ENCODE results near the gene NOX3. TPM values are rescaled to one million over a fixed set of nuclear protein-coding genes. Genes with fewer than 3 reads are reported as not detected.
"Not testable (repeated sequence)": the region's sequence is repeated elsewhere in the genome, so short reads cannot be mapped to it uniquely, and the experiment has no call there.

The NOX3 gene
- total and polyA plus RNA-seq, 2 donors (not counting 3 experiments of a cell fraction or from before 2014, with no cell fraction given) = not detected

GRCh38 chr6:155491421-155491820 lies 35.8 kb upstream of the NOX3 start:
- dilution Hi-C loops (cut with MboI; ENCODE audit: extremely low pct_ligation_motif_present, low sequenced_read_pairs) = no loop called here

GRCh38 chr6:155488197-155488596 lies 32.6 kb upstream of the NOX3 start:
- H3K36me3 ChIP-seq (ENCODE audit: control insufficient read depth in 2 of 2, extremely low read depth in 1 of 2, insufficient read depth in 2 of 2, low read length in 2 of 2); H3K4me3 ChIP-seq (replicated peaks in 1 of 3; ENCODE audit: insufficient read depth in 1 of 3, low read depth in 1 of 3, low read length in 3 of 3); intact Hi-C loops (cut with micrococcal nuclease); H3K4me1 ChIP-seq (ENCODE audit: control insufficient read depth, extremely low read depth, insufficient read depth, low read length); BruUV-seq (replicated peaks); H4K20me1 ChIP-seq (replicated peaks; ENCODE audit: control insufficient read depth, extremely low read depth, insufficient read depth, low read length); H3K9me1 ChIP-seq (replicated peaks; ENCODE audit: control insufficient read depth, extremely low read depth, insufficient read depth, low read length); dilution Hi-C loops (cut with MboI; ENCODE audit: extremely low pct_ligation_motif_present, low sequenced_read_pairs); H3K9me3 ChIP-seq (replicated peaks; ENCODE audit: control insufficient read depth, insufficient read depth, low read length); H3K9ac ChIP-seq (replicated peaks; ENCODE audit: extremely low read depth, insufficient read depth, low read length); FAIRE-seq; H3K4me2 ChIP-seq (ENCODE audit: insufficient read depth, low read length); H3K27me3 ChIP-seq (ENCODE audit: control insufficient read depth in 2 of 2, insufficient read depth in 2 of 2, low read length in 2 of 2); H3K27ac ChIP-seq (ENCODE audit: insufficient read depth, low read depth, low read length); H3K79me2 ChIP-seq (ENCODE audit: control insufficient read depth, insufficient read depth, low read length); DNase-seq (ENCODE audit: low read depth, low spot score); POLR2A ChIA-PET; H2AFZ ChIP-seq (ENCODE audit: low read depth, low read length): not testable (repeated sequence)
- CTCF ChIA-PET = interaction anchor here (1.7 to 1.8 kb wide), 2 partner anchors 10 to 41 kb away, joined by 3 to 4 read pairs; no protein-coding TSS in a partner anchor

More at GRCh38 chr6:155491421-155491820, 35.8 kb upstream of the NOX3 start:
- FAIRE-seq (no peak), DNase-seq (ENCODE audit: low read depth, low spot score) (no peak)
- Histone ChIP-seq H3K27me3 (ENCODE audit: control insufficient read depth in 2 of 2, insufficient read depth in 2 of 2, low read length in 2 of 2) (no peaks in the 10 kb centered on the region), H3K4me2 (ENCODE audit: insufficient read depth, low read length) (no peak overlapping the region), H3K9me1 (replicated peaks; ENCODE audit: control insufficient read depth, extremely low read depth, insufficient read depth, low read length) (no peaks in the 10 kb centered on the region), H4K20me1 (replicated peaks; ENCODE audit: control insufficient read depth, extremely low read depth, insufficient read depth, low read length) (no peaks in the 10 kb centered on the region), H3K36me3 (ENCODE audit: control insufficient read depth in 2 of 2, extremely low read depth in 1 of 2, insufficient read depth in 2 of 2, low read length in 2 of 2) (no peaks in the 10 kb centered on the region), H2AFZ (ENCODE audit: low read depth, low read length) (no peak overlapping the region), H3K9me3 (replicated peaks; ENCODE audit: control insufficient read depth, insufficient read depth, low read length) (no peaks in the 10 kb centered on the region), H3K79me2 (ENCODE audit: control insufficient read depth, insufficient read depth, low read length) (no peaks in the 10 kb centered on the region), H3K4me3 (replicated peaks in 1 of 3; ENCODE audit: insufficient read depth in 1 of 3, low read depth in 1 of 3, low read length in 3 of 3) (no peak overlapping the region), H3K4me1 (ENCODE audit: control insufficient read depth, extremely low read depth, insufficient read depth, low read length) (peaks cover 26% of the 10 kb centered on the region), H3K9ac (replicated peaks; ENCODE audit: extremely low read depth, insufficient read depth, low read length) (no peak overlapping the region), H3K27ac (ENCODE audit: insufficient read depth, low read depth, low read length) (no peak overlapping the region)
- BruUV-seq (replicated peaks) = no TSS peak
- POLR2A ChIA-PET = no interaction called here
- CTCF ChIA-PET = no interaction called here
- intact Hi-C loops (cut with micrococcal nuclease) = loop anchor here (10.0 kb wide), 1 partner anchor 307 kb away; no protein-coding TSS in a partner anchor
- TF ChIP-seq POLR2A (IDR thresholded peaks at IDR 0.05; ENCODE audit: low read depth, low read length) (no peak), CTCF (IDR thresholded peaks at IDR 0.05; ENCODE audit: extremely low read depth in 1 of 2, insufficient read depth in 1 of 2, low read depth in 1 of 2, low read length in 2 of 2) (no peak), FOS (IDR thresholded peaks at IDR 0.05; ENCODE audit: borderline replicate concordance, insufficient read depth, low read length) (no peak), MAX (IDR thresholded peaks at IDR 0.05; ENCODE audit: insufficient read depth, insufficient read length) (no peak), JUN (IDR thresholded peaks at IDR 0.05; ENCODE audit: borderline replicate concordance, insufficient read depth, insufficient read length, low read depth) (no peak), POLR2AphosphoS5 (IDR thresholded peaks at IDR 0.05; ENCODE audit: insufficient read depth, low read depth, low read length) (no peak), GATA2 (IDR thresholded peaks at IDR 0.05; ENCODE audit: insufficient read depth, insufficient read length, low read depth, low read length) (no peak), EZH2 (IDR thresholded peaks at IDR 0.05; ENCODE audit: borderline replicate concordance, low read depth, low read length, severe bottlenecking) (no peak), MYC (IDR thresholded peaks at IDR 0.05; ENCODE audit: low read depth, low read length) (no peak)

Measured in endothelial cell of umbilical vein (primary cell).